ENCODE results near the gene SH2D3C.

SH2D3C gene

GRCh38 chr9:127716412-127716811, 62.1 kb downstream of the SH2D3C start:
- DNase-seq, result no peak

- peak; percentile 98 for DNase-seq
Measured at GRCh38 chr9:127715470-127716337, 62.8 kb downstream of the SH2D3C start, which contains the start of the genes PTRH1 and TTC16. TSS of gene PTRH1 (minus strand) at chr9:127715663. CDS start at chr9:127715639, 24 bp downstream. TSS of gene TTC16 (plus strand) at chr9:127716079. CDS start at chr9:127716146, 67 bp downstream.

- peak; percentile 53 for DNase-seq
Measured at GRCh38 chr9:127714951-127715469, 63.5 kb downstream of the SH2D3C start.

GRCh38 chr9:127714020-127714750, 64.3 kb downstream of the SH2D3C start:
- peak; percentile 42 for DNase-seq

GRCh38 chr9:127712867-127713266, 65.6 kb downstream of the SH2D3C start:
- DNase-seq, result no peak

- no peak for DNase-seq
Measured at GRCh38 chr9:127712371-127712770, 66.1 kb downstream of the SH2D3C start.

- no peak for DNase-seq
Measured at GRCh38 chr9:127711831-127712274, 66.6 kb downstream of the SH2D3C start.

- DNase-seq, result no peak
Measured at GRCh38 chr9:127711226-127711701, 67.2 kb downstream of the SH2D3C start.

- no peak for DNase-seq
Measured at GRCh38 chr9:127710204-127710783, 68.2 kb downstream of the SH2D3C start.

GRCh38 chr9:127708952-127709587, 69.4 kb downstream of the SH2D3C start:
- DNase-seq, result no peak

GRCh38 chr9:127707766-127708165, 70.7 kb downstream of the SH2D3C start:
- DNase-seq, result peak; percentile 83

- DNase-seq, result peak; percentile 76
Measured at GRCh38 chr9:127706836-127707241, 71.6 kb downstream of the SH2D3C start, which contains the start of gene CFAP157. TSS of gene CFAP157 (plus strand) at chr9:127706988. CDS start at chr9:127707032, 44 bp downstream.

- no peak for DNase-seq
Measured at GRCh38 chr9:127705577-127706379, 72.7 kb downstream of the SH2D3C start.

GRCh38 chr9:127703289-127703946, 75.0 kb downstream of the SH2D3C start:
- no peak for DNase-seq

GRCh38 chr9:127700594-127701255, 77.7 kb downstream of the SH2D3C start:
- no peak for DNase-seq

- no peak for DNase-seq
Measured at GRCh38 chr9:127700140-127700539, 78.3 kb downstream of the SH2D3C start.

GRCh38 chr9:127698985-127699670, 79.3 kb downstream of the SH2D3C start:
- peak; percentile 99 for DNase-seq

GRCh38 chr9:127698386-127698785, 80.1 kb downstream of the SH2D3C start:
- no peak for DNase-seq

GRCh38 chr9:127697575-127697974, 80.9 kb downstream of the SH2D3C start:
- DNase-seq, result no peak

Data from DMS53 (cell line).